AG09319 (cell line): ENCODE data around the gene PCTP.

Experiments used
- DNase-seq: peaks from one replicate; pipeline ENCODE4 v3.0.0-alpha.2; 2010; ENCODE audit warnings: low read depth; ENCODE audit errors: extremely low read depth
- TF ChIP-seq, protein P1 (sequence below): IDR thresholded peaks from 2 replicates; pipeline ENCODE4 v1.5.1; 2011; ENCODE audit warnings: low read depth, mild to moderate bottlenecking, inconsistent platforms, low read length, moderate library complexity

The PCTP gene

DNA sequence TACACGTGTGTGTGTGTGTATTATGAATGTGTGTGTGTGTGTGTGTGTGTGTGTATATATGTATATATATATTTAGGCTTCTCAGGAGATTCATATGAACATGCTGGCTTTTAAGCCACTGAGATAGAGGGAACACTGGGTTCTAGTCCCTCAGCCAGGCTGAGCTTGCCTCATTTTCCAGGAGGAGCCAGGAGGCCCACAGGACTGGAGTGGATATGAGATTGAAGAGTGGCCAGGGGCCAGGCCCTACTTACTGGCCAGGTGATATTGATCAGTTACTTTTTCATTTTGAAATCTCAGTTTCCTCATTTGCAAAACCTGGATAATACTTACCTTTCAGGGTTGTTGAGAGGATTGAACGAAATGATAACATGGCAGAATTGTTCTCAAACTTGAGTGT, 5.8 kb downstream of the PCTP start:
- no peak for DNase-seq
- TF ChIP-seq, protein P1, sequence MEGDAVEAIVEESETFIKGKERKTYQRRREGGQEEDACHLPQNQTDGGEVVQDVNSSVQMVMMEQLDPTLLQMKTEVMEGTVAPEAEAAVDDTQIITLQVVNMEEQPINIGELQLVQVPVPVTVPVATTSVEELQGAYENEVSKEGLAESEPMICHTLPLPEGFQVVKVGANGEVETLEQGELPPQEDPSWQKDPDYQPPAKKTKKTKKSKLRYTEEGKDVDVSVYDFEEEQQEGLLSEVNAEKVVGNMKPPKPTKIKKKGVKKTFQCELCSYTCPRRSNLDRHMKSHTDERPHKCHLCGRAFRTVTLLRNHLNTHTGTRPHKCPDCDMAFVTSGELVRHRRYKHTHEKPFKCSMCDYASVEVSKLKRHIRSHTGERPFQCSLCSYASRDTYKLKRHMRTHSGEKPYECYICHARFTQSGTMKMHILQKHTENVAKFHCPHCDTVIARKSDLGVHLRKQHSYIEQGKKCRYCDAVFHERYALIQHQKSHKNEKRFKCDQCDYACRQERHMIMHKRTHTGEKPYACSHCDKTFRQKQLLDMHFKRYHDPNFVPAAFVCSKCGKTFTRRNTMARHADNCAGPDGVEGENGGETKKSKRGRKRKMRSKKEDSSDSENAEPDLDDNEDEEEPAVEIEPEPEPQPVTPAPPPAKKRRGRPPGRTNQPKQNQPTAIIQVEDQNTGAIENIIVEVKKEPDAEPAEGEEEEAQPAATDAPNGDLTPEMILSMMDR, result no peak

DNA sequence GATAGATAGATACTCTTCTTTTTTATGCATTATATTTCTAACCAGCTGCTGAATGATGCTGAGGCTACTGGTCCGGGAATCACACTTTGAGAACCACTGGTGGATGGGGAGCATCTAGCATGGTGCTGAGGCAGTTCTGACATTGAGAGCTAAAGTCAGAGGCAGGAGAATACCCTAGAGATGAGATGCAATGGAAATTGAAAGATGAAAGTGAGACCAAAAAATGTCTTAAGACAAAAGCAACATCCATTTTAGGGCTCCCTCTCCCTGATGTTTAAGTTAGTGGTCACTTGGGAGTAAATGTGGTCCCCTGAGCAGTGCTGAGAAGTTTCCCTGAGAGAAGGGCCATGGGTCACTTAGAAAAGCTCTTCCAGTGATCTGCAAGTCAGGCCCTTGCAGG, 6.8 kb downstream of the PCTP start:
- TF ChIP-seq, protein P1, result no peak
- DNase-seq, result no peak

DNA sequence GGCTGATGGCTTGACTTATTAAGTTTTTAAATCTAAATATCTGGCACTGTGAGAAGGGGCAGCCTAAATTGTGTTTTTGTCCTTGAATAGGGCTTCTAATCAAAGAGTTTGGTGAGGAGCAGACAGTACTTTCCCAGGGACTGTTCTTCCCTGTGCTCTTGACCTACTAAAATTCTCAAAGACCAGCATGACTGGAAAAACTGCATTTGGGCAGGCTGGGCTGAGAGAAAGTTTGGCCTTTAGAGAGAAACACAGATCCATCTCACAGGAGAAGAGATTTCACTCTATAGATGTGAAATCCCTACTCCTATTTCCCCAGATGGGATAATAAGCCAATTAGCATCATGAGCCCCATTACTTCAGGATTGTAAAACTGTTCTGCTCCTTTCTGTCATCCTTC, 7.3 kb downstream of the PCTP start:
- TF ChIP-seq, protein P1, result no peak
- no peak for DNase-seq

DNA sequence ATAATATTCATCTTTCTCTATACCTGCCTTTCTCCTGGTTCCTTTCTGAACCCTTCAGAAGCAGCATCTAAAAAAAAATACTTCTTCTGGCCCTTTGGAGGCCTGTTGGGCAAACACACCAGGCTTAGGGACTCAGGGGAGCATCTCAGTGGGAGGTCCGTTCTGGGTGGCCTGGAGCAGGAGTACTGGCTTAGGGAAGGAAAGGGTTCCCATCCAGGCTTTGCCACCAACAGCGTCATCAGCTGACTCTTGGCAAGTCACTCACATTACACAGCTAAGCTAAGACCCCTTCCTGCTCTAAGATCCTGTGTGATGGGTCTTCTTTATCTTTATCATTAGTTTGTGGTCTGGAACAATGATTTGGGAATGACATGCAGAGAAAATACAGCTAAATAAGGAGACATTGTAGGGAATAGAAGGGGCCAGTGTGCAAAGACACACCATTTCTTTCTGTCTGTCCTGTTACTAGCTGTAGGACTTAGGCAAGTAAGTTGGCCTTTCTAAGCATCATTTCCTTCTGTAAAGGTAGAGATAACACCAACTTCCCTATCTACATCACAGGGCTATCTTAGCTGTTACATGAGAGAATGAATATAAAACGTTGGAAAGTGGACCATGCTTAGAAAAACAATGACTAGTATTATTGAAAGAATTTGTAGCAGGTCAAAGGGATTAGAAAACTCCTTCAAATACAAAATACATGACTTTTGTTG, 9.9 kb downstream of the PCTP start:
- TF ChIP-seq, protein P1, result no peak
- DNase-seq, result no peak

DNA sequence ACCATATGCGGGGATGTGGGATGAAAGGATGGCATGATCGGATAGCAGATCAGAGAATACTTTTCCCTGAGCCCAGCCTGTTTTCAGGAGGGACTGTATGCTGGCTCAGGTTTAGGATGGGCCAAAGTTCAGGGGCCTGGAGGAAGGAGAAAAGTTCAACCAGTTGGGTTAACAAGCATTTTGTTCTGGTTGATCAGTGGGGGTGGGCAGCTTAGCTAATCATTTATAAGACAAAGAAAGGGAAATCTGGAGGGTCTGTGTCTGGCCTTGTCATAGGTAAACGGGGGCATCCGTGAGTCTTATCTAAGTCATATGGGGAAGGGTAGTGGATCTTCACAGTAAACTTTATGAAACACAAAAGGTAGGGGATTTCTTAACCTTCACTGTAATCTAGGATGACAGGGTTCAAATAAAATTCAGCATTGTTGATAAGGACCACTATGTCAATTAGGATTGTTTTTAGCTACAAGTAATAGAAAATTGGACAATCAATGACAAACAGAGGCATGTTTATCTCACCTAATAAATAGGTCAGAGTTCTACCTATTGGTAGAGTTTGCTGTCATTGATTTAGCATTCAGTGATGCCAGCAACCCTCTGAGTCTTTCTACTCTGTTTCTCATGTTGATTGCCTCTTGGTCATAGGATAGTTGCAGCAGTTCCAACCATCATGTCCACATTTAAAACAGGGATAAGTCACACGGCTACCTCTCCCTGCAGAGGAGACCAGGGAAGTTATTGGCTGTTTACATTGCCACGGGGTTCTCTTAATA, 11.4 kb downstream of the PCTP start:
- TF ChIP-seq, protein P1, result no peak
- no peak for DNase-seq

DNA sequence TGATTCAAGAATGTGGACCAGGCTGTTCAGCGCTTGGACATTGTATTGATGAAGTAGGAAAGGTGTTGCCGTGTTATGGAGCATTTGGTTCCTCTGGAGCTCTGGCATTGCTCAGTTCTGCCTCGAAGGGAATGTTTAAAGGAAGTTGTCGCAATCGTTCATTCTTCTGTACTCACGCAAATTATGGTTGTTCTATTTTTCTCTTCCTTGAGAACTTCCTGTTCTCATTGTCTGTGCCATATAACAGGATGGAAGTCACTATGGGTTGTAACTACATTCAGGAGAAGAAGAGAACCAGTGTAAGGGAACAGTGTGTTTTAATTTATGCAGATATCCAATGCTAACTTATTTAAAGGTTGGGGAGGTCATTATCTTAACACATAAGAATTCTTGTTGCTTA, 13.0 kb downstream of the PCTP start:
- TF ChIP-seq, protein P1, result no peak
- DNase-seq, result no peak

DNA sequence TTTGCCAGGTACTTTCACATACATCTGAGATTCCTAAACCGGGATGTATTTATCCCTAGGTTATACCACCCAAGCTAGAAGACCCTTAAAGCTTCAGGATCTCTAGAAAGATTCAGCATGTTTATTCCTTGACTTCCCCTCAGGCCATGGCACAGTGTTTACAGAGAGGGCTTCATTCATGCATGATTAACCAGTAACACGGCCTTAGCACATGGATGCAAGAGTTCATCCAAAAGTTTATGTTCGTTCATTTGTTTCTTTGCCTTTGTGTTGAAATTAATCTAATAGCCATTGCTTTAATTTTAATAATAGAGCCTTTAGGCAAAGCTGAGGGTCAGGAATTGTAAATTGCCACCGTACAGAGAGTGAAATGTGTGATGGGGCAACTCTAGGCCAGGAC, 13.8 kb downstream of the PCTP start:
- TF ChIP-seq, protein P1, result no peak
- DNase-seq, result no peak
